HPDE6-E6E7 (cell line): Measurements from ENCODE around the gene ADSL.

Source experiments
- DNase-seq: peaks from one replicate; pipeline ENCODE4 v3.0.0; 2011; ENCODE audit warnings: missing footprints; ENCODE audit errors: extremely low spot score

The ADSL gene

DNA sequence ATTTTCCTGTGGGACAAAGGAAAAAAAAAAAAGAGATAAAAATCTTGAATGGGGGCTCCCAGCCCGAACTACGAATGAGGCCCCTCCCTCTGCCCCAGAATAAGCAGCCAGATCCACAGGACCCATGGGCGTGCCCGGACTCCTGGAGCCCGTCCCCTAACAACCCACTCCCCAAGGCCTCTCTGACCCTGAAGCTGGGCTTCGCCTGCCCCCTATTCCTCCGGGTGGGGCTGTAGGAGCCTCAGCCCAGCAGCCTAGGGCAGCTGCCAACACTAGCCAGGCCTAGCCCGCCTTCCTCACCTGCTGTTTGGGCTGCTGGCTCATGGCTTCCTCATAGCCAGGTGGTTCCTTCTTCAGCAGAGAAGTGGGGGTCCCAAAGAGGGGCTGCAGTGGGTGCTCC, 70.7 kb downstream of the ADSL start:
- DNase-seq = no peak

DNA sequence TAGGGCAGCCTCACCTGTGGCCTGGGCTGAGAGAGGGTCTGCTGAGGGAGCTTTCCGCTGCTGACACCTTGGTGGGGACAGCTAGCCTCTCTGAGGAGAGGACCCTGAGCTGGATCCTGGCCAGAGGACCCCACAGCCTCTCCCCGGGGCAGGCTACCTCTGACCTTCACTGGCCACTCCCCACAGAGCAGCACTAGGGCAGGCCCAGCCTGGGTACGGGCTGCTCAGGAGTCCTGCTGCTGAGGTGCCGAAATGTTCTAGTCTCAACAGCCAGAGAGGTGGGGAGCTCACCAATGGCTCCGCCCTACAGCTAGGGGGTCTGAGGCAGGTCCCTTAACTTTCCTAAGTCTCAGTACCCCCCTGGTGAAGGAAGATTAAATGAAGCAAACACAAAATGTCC, 71.6 kb downstream of the ADSL start:
- no peak for DNase-seq

DNA sequence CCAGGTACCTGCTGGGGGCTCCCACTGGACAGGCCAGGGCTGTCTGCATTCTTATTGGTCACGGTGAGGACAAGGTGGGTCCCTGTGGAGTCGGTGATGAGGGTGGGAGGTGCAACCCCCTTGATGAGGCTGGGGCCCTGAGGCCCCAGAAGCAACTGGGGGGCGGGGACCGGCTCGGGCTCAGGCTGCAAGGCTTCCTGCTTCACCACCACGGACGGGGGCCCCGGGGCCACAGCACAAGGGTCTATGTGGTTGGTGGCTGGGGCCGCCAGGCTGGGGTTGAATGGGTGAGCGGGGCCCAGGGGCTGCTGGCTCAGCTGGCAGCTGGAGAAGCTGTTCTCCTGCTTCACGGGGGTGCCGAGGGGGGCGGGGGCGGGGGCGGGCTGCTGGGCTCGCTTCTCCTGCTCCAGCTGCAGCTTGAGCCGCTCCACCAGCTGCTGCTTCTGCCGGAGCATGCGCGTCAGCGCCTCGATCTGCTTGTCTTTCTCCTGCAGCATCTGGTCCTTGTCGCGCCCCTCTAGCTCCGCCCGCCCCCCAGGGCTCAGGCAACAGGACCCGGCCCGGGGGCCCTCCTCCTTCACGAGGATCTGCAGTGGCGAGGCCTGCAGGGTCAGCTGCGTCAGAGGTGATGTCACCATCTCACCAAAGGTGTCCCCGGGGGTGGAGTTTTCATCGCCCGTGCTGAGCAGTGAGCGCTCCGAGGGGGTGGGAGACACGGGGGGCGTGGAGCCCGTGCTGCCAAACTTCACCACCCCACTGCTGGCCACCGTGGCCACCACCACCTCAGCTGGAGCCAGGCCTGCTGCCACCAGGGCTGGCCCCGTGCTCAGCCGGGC, 72.3 kb downstream of the ADSL start:
- DNase-seq = no peak

DNA sequence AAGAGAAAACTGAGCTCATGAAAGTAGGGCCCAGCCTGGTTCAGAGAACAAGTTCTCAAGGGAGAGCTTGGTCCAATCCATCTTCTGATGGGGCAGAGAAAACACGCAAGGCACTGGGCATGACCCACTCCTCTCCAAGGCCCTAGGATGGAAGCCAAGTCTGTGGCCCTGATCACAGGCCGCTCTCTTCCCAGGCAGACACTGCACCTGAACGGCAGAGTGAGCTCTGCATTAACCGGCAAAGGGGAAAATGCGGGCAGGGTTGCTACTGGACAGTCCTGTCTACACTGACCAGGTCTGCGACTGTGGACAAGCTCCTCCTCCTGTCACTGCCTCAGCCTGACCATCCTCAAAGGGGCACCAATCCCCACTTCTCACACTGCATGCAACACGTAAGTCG, 73.4 kb downstream of the ADSL start:
- no peak for DNase-seq

DNA sequence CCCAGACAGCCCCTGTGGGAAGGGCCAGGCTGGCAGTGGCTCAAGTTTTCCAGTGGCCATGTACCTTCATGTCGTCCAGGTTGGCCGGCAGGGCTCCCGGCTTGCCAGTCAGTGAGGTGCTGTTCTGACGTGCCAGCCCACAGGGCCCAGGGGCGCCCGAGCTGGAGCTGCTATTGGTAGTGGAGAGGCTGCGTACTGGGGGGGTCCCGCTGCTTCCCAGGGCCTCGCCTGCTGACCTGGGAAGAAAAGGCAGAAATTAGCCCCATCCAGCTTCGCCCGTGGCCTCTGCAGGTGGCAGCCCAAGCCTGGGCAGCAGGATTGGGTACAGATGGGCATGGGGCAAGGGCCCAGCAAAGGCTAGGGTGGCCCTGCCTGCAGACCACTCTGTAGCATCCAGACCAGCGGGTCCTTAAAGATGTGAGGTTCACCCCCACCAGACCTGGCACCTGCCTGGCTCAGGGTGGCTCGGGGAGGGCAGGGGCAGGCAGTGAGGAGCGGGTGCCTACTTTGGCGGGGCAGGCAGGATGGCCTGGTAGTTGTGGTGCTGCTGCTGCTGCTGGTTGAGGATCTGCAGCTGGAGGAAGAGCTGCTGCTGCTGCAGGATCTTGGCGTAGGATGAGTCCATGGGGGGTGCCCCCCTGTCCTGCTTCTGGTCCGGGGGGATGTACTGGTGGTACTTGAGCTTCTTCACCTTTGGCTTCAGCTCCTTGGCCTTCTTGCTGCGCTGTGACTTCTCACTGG, 74.2 kb downstream of the ADSL start:
- DNase-seq = no peak

DNA sequence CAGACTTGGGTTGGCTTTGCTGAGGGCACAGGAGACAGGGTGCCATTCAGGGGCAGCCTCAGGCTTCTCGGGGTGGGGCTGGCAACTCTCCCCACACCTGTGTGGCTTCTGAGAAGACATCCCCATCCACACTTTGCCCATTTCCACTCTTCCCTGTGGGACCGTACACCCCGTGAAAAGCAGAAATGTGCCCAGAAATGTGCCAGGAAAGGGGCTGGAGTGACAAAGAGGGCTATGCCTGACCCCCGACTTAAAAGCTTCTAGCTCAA, 74.7 kb downstream of the ADSL start:
- no peak for DNase-seq

DNA sequence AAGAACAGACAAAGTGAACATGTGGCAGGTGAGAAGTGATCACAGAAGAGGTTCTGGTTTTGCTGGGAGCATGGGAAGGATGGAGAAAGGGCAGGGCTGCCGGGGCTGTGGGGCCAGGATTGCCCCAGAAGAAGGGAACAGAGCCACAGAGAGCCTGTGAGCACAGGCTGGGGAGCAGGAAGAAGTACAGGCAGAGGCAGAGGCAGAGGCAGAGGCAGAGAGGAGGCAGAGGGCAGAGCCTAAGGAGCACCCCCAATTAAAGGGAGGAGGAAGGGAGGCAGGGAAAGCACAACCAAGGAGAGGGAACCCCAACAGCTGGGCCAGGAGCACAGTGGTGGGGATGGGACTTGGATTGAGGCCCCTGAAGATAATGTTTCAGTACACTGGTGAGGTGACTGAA, 75.6 kb downstream of the ADSL start:
- no peak for DNase-seq

DNA sequence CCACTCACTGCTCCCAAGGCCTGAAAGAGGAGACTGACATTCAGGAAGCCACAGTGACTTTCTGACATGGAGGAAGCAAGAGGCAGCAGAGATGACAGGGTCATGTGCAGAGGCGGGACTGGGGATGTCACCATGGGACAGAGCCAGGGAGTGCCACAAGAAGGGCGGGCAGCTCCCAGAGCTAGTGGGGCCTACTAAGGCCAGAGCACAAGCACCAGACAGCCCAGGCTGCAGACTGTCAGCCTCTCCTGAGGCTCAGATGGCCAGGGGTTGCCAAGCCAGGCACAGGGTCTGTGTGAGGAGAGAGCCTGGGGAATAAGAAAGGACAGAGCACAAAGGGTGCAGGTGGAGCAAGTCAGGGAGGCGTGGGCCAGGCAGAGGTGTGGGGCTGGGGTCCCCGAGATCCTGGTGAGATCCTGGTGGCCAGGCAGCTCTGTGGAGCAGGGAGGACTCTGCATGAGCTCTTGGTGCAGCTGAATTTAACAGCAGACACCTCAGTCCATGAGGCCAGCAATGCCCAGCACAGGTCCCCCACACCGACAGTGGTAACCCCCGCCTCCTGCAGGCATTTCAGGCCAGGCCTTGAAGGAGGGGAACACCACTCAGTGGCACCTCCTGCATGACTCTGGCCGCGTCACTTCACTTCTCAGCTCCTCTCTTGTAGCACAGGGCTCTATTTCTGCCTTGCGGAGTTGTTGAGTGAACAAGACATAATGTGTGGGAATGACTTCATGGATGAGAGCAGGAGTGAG, 76.4 kb downstream of the ADSL start:
- no peak for DNase-seq

DNA sequence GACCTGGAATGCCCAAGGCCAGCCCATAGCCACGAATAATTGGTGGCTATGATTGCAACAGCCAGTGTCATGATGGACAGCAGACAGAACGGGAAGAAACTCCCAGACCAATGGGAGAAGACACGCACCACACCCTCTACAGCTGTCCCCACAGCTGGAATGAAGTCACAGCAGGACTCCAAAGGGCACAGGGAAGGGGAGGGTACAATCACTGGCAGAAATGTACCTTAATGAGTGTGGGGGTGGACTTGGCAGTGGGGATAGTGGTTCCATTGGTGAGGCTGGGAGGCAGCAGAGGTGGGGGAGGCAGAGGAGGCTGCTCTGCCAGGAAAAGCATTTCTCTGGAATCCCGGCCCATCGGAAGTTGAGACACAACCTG, 77.0 kb downstream of the ADSL start:
- DNase-seq = no peak

DNA sequence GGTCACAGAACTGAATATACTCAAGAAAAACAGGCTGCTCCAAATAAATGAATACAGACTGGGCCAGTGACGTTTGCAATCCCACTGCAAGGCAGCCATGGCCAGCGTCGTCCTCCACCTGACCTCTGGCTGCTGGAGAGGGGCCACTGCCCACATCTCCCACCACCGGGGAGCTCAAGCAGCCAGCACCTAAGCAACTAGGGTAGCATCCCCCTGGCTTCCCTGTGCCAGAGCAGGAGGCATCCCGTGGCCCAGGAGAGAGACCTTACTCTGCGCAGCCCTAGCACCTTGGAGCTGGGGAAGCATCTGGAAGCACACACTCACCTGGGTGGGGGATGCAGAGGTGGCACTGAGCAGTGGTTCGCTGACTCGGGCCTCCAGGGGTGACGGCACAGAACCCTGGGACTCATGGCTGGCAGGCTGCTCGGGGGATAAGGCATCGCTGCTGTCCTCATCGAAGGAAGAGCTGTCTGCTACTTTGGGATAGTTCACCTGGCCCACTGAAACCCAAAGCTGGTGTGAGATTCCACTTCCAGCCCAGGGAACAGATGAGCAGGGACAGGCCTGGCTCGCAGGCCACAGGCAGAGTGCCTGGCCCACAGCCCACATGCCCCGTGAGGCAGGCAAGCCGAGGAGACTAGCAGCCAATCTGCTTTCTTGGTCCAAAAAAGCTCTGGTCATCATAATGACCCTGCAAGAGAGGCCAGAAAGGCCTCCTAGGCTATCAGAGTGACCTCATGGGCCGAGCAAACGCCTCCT, 77.8 kb downstream of the ADSL start:
- no peak for DNase-seq

DNA sequence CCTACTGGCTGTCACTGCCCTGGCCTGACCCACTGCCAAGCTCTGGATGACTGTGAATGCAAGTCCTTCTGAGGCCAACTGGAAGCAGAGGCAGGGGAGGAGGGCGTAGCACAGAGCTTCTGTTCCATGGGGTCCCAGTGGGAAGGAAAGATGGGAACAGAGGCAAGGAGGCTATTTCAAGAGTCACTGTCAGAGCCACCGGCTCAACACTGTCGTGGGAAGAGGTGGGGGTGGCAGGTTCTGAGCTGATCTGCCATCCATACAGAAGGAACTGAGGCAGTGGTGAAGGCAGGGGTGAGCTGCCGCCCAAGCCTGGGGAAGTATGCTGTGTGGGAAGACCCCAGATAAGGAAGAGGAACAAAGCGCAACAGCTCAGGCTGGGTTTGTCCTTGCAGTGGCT, 78.8 kb downstream of the ADSL start:
- no peak for DNase-seq

DNA sequence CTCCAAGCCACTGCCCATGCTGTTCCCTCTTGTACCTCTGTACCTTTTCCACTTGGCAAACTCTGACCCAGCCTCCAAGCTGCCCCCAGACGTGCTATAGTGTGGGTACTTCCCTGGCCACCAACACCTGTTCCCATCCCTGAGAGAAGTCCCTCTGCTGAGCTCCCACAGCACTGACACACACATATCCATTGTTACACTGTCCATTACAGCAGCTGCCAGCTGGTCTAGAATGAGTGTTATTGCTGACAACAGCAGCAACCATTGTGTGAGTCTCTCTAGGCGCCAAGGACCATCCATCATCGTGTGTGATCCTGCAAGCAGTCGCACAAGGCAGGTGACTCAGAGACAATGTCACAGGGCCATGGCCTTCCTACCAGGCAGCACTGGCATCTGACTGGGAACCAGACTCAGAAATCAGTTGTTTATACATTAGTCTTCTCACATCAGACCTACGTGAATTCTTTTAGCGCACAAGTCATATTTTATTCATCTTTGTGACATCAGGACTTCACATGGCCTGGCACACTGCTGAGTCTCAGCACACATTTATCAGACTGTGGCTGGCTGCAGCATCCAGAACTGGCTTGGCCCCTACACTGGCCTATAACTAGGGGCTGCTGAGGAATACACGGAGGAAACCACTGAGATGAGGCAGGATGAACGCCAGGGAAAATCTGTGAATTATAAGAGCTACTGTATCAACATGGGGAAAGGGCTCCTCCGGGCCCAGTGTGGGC, 80.5 kb downstream of the ADSL start:
- DNase-seq = no peak

DNA sequence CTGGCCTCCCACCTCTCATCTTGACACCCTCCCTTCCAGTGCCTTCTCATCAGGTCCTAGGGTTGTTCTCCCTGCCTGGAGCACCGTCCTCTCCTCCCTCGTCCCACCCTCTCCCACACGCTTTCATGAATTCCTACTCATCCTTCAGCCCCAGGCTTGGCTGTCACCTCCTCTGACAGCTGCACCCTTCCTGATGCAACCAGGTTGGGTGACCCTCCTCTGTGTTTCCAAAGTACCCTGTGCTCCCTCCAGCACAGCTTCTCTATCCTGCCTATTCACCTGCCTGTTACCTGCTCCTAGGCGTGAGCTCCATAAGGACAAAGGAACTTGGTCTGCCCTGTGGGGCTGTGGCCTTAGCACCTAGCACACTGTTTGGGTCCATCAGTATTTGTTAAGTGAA, 82.5 kb downstream of the ADSL start:
- no peak for DNase-seq

DNA sequence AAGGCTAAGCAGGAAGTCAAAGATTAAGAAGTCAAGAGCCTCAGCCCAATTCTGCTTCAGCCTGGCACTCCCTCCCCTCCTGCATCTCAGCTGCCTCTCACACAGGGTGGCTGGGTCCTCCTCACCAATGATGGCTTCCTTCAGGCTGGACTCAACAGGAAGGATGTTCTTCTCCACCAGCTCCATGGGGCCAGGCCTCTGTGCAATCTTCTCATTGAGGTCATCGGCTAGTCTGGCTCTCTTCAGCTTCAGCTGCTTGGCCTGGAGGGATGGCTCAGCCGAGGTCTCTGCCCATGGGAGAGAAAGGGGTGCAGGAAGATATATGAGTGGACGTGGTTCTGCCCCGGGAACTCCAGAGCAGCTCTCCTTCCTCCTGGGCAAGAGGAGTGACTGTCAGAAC, 83.2 kb downstream of the ADSL start:
- DNase-seq = no peak

DNA sequence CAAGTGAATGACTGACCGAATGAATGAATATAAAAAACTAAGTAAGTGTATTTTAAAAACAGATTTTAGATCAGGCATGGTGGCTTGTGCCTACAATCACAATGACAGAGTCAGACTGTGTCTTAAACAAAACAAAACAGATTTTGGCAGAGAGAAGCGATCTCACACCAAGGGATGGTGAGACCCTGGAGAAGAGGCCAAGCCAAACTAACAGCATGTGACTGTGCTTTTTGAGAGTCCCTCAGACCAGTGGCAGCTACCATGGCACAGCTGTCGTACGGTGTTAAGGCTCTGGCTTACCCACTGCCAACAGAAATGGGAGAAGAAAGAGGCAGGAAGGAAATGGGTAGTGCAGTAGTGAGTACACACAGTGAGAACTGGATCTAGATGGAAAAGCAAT, 84.7 kb downstream of the ADSL start:
- DNase-seq = no peak

DNA sequence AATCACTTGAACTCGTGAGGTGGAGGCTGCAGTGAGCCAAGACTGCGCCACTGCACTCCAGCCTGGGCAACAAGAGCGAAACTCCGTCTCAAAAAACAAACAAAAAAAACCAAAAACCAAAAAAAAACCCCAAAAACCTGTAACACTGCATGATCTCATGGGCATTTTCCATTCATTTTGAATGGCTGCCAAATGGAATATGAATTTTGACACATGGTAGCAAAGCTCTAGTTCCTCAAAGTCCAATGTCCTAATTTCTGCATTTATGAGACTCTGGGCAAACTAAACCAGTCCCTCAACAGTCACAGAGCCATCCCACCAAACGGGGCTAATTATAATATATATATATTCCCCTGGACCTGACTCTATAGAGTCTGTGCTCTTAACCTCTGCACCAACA, 85.9 kb downstream of the ADSL start:
- no peak for DNase-seq

DNA sequence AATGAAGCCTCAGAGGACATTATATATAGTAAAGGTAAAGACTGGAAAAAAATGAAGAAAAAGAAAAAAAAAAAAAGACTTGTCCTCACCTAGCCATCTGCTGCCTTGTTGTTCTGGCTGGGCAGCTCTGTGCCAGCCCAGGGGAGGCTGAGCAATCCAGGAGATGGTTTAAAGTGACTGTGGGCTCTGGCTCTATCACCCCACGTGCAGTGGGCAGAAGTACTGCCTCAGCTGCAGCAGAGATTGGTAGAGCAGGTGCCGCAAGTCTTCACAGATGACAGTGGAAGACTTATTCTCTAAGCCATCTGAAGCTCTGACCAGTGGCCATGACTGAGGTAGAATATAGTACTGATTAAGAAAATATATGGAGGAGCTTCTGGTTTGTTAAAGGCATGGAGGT, 86.3 kb downstream of the ADSL start:
- DNase-seq = no peak

DNA sequence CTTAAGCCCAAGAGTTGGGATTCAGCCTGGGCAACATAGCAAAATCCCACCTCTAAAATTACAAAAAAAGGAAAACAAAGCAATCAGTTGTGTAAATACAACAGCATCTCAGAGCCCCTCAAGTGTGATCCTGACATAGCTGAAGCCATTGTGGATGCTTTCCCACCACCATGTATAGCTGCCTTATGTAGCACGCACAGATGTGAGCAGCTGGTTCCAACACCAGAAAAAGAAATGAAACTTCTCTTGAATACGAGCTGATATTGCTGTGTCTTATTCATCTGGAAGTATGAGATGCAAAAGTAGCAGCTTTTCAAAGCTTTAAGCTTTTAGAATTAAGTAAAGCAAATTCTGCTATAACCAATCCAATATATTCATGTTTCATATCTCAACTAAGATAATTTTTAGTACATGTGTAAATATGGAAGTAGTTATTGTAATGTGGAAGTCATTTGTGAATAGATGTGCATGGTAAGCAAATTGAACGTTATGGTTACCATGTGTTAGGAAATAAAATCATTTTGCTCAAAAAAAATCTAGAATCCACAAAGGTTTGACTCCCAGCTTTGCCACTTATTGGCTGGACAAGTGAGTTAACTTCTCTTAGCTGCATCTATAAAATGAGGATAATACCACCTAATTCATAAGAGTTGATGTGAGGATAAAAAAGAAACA, 87.3 kb downstream of the ADSL start:
- DNase-seq = no peak

DNA sequence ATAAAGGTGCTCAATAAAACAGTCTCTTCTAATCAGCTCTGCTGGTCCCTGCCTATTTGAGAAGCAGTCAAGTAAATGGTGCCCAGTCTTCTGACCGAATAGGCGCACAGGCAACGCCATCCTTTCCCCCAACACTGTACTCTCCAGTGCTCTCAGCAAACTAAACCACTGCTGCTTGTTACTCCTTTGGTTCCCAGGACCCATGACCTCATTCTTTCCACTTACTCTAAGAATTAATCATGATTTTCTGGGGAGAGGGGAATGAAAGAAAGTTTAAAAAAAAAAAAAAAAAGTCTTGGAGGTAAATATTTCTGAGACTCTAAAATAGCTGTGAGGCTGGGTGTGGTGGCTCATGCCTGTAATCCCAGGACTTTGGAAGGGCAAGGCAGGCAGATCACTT, 87.8 kb downstream of the ADSL start:
- DNase-seq = no peak

DNA sequence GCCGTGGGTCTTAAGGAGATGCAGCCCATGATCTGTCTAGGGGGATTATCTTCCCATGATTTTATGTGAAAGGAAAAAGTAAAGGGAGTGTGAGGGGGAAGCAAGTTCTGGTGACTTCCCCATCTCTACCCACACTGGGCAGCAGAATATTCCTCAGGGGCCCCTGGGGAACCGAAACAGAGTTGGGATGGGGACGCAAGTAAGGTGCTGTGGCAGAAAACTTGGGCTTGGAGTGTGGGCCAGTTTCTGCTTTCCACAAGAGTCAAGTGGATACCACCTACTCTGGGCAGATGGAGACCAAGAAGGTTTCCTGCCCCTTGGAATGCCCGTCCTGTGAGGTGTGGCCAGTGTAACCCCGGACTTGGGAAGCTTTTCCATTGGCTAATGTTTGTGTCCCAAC, 88.4 kb downstream of the ADSL start:
- no peak for DNase-seq
